ENCODE measurements around the gene LACC1. TPM values are rescaled to one million over a fixed set of nuclear protein-coding genes. Genes with fewer than 3 reads are reported as not detected.

The LACC1 gene
- total RNA-seq, 1 donor from 2014 or later: 2.1 TPM

DNA sequence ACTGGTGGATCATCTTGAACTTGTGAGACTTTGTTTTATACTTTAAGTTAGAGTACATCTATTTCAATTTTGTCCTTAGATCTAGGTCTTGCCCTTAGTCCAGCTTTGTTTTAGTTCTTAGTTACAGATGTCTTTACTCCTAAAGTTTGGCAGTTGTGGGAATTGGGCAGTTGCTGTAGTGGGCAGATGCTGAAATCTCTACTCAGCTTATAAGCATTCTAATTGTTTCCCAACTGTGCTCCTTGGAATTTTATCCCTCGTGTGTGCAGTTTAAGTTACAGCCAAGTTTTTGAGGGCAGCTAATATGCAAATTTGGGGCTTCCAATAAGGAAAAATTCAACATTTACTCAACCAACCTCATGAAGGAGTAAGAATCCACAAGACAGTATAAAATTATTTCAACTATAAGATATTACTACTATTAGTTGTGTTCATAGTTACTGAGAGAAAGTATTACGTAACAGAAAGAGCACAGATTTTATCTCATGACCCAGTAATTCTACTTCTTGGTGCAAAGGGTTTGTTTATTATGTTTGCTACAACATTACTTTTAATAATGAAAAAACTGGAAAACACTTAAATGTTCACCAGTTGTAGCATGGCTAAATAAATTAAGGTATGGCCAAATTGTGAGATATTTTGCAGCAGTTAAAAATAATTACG is 33.1 kb upstream of the LACC1 start:
- H3K4me3 Mint-ChIP-seq: no peak overlapping the region
- H3K36me3 Mint-ChIP-seq: peaks cover 56% of the 10 kb centered on the region
- H3K9me3 Mint-ChIP-seq: peaks cover 48% of the 10 kb centered on the region
- TF ChIP-seq, protein P1, sequence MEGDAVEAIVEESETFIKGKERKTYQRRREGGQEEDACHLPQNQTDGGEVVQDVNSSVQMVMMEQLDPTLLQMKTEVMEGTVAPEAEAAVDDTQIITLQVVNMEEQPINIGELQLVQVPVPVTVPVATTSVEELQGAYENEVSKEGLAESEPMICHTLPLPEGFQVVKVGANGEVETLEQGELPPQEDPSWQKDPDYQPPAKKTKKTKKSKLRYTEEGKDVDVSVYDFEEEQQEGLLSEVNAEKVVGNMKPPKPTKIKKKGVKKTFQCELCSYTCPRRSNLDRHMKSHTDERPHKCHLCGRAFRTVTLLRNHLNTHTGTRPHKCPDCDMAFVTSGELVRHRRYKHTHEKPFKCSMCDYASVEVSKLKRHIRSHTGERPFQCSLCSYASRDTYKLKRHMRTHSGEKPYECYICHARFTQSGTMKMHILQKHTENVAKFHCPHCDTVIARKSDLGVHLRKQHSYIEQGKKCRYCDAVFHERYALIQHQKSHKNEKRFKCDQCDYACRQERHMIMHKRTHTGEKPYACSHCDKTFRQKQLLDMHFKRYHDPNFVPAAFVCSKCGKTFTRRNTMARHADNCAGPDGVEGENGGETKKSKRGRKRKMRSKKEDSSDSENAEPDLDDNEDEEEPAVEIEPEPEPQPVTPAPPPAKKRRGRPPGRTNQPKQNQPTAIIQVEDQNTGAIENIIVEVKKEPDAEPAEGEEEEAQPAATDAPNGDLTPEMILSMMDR (IDR thresholded peaks at IDR 0.05; ENCODE audit: unreplicated experiment): no peak
- H3K27me3 Mint-ChIP-seq (ENCODE audit: low read depth): no peaks in the 10 kb centered on the region
- no peak for DNase-seq (ENCODE audit: low spot score in 2 of 2, unreplicated experiment in 2 of 2)
- H3K27ac Mint-ChIP-seq: no peak overlapping the region
- no peaks in the 10 kb centered on the region for H3K4me1 Mint-ChIP-seq

GRCh38 chr13:43848001-43848649 is 31.6 kb upstream of the LACC1 start:
- TF ChIP-seq, protein P1 (IDR thresholded peaks at IDR 0.05; ENCODE audit: unreplicated experiment): no peak
- H3K4me1 Mint-ChIP-seq: no peaks in the 10 kb centered on the region
- H3K27ac Mint-ChIP-seq: no peak overlapping the region
- DNase-seq (ENCODE audit: low spot score in 2 of 2, unreplicated experiment in 2 of 2): no peak
- peaks cover 66% of the 10 kb centered on the region for H3K36me3 Mint-ChIP-seq
- H3K27me3 Mint-ChIP-seq (ENCODE audit: low read depth): no peaks in the 10 kb centered on the region
- peaks cover 59% of the 10 kb centered on the region for H3K9me3 Mint-ChIP-seq
- H3K4me3 Mint-ChIP-seq: no peak overlapping the region

GRCh38 chr13:43850873-43851272 is 28.8 kb upstream of the LACC1 start:
- H3K36me3 Mint-ChIP-seq: peaks cover 79% of the 10 kb centered on the region
- H3K27me3 Mint-ChIP-seq (ENCODE audit: low read depth): no peaks in the 10 kb centered on the region
- H3K4me3 Mint-ChIP-seq: no peak overlapping the region
- TF ChIP-seq, protein P1 (IDR thresholded peaks at IDR 0.05; ENCODE audit: unreplicated experiment): no peak
- no peak for DNase-seq (ENCODE audit: low spot score in 2 of 2, unreplicated experiment in 2 of 2)
- H3K4me1 Mint-ChIP-seq: no peaks in the 10 kb centered on the region
- no peak overlapping the region for H3K27ac Mint-ChIP-seq
- peaks cover 70% of the 10 kb centered on the region for H3K9me3 Mint-ChIP-seq

DNA sequence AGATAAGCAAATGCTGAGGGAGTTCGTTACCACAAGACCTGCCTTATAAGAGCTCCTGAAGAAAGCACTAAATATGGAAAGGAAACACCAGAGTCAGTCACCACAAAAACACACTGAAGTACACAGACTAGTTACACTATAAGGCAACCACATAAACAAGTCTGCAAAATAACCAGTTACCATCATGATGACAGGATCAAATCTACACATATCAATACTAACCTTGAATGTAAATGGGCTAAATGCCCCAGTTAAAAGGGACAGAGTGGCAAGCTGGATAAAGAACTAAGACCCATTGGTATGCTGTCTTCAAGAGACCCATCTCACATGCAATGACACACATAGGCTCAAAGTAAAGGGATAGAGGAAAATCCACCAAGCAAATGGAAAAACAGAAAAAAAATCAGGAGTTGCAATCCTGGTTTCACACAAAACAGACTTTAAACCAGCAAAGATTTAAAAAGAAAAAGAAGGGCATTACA is 26.7 kb upstream of the LACC1 start:
- Mint-ChIP-seq H3K36me3 (peaks cover 75% of the 10 kb centered on the region), H3K4me1 (no peaks in the 10 kb centered on the region), H3K9me3 (peaks cover 68% of the 10 kb centered on the region), H3K4me3 (no peak overlapping the region), H3K27me3 (ENCODE audit: low read depth) (no peaks in the 10 kb centered on the region), H3K27ac (no peak overlapping the region)
- TF ChIP-seq, protein P1 (IDR thresholded peaks at IDR 0.05; ENCODE audit: unreplicated experiment): no peak
- DNase-seq (ENCODE audit: low spot score in 2 of 2, unreplicated experiment in 2 of 2): no peak

DNA sequence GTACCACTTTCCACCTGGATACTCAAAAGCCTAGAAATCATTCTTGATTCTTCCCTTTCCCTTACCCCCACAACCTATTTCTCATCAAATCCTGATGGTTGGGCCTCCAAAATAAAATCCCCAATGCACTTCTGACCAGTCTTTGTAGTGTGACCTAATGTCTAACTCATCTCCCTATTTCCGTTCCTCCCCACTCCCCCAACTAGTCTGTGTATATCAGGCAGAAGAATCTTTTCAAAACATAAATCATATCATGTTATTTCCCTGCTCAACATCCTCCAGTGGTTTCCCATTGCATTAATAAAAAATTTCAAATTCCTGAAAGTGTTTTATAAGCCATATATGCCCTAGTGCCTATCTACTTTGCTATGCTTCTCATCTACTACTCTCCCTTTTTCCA is 17.8 kb upstream of the LACC1 start:
- TF ChIP-seq, protein P1 (IDR thresholded peaks at IDR 0.05; ENCODE audit: unreplicated experiment): no peak
- no peak overlapping the region for H3K27ac Mint-ChIP-seq
- H3K4me1 Mint-ChIP-seq: no peaks in the 10 kb centered on the region
- no peak for DNase-seq (ENCODE audit: low spot score in 2 of 2, unreplicated experiment in 2 of 2)
- H3K27me3 Mint-ChIP-seq (ENCODE audit: low read depth): no peaks in the 10 kb centered on the region
- peaks cover 12% of the 10 kb centered on the region for H3K9me3 Mint-ChIP-seq
- no peak overlapping the region for H3K4me3 Mint-ChIP-seq
- peaks cover 37% of the 10 kb centered on the region for H3K36me3 Mint-ChIP-seq

Measured in mesothelial cell of epicardium (in vitro differentiated cells).